ENCODE measurements around the gene AS3MT.
"Not testable (repeated sequence)": the region's sequence is repeated elsewhere in the genome, so short reads cannot be mapped to it uniquely, and the experiment has no call there.

AS3MT gene

GRCh38 chr10:102923601-102924000 is 54.3 kb downstream of the AS3MT start:
- DNase-seq, result no peak

DNA sequence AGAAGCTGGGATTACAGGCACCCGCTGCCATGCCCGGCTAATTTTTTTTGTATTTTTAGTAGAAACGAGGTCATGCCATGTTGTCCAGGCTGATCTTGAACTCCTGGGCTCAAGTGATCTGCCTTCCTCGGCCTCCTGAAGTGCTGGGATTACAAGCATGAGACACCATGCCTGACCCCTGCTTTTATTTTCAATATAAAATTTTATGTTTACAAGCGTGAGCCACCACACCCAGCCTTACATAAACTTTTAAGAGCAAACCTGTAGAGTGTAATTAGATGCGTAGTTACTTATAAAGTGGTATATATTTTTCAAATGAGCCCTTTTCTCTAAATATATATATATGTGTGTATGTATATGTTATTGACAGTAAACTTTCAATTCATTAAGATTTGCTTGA is 57.6 kb downstream of the AS3MT start:
- DNase-seq, result no peak

- DNase-seq, result no peak
Observed at GRCh38 chr10:102927311-102928010, 58.2 kb downstream of the AS3MT start.

- not testable (repeated sequence) for DNase-seq
Observed at GRCh38 chr10:102928442-102928841, 59.2 kb downstream of the AS3MT start.

DNA sequence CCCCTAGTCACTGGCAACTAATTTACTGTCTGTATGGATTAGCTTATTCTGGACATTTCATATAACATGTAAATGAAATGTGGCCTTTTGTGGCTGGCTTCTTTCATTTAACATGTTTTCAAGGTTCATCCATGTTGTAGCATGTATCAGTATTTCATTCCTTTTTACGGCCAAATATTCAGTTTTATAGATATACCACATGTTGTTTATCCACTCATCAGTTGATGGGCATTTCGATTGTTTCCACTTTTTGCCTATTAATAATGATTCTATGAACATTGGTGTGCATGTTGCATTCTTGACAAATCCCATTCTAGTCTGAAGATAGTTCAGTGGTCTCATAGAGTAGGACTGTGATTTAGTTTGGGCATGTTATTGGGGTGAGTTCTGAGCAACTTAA is 61.5 kb downstream of the AS3MT start:
- no peak for DNase-seq

GRCh38 chr10:102931643-102932042 is 62.4 kb downstream of the AS3MT start:
- no peak for DNase-seq

DNA sequence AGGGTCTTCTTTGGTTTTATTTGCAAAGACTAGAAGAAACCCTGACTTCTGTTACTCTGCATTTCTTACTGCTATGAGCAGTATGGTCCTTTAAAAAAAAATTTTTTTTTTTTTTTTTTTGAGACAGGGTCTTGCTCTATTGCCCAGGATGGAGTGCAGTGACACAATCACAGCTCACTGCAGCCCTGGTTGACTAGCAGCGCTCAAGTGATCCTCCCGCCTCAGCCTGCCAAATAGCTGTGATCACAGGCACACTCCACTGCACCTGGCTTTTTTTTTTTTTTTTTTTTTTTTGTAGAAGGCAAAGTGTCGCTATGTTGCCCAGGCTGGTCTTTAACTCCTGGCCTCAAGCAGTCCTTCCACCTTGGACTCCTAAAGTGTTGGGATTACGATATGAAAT is 66.2 kb downstream of the AS3MT start:
- DNase-seq, result no peak

- DNase-seq, result no peak
Observed at GRCh38 chr10:102935939-102936605, 66.8 kb downstream of the AS3MT start.

GRCh38 chr10:102941401-102941800 is 72.1 kb downstream of the AS3MT start:
- DNase-seq, result no peak

DNA sequence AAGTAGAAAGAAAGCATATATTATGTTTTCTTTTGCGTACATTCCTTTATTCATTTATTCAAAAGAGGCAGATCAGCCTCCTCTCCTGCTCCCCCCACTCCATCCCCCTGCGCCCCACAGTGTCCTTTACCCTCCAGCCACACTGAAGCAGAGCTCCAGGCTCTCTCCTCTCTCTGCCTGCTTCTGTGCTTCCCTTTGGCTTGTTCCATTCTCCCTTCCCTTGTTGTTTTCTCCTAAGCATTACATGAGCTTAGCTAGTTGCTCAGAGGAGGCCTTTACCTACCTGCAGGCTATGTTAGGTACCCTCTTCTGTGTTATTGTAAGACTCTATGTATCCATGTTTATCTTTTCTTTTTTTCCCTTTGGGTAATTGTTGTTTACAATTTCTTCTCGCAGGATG is 76.2 kb downstream of the AS3MT start:
- no peak for DNase-seq

DNA sequence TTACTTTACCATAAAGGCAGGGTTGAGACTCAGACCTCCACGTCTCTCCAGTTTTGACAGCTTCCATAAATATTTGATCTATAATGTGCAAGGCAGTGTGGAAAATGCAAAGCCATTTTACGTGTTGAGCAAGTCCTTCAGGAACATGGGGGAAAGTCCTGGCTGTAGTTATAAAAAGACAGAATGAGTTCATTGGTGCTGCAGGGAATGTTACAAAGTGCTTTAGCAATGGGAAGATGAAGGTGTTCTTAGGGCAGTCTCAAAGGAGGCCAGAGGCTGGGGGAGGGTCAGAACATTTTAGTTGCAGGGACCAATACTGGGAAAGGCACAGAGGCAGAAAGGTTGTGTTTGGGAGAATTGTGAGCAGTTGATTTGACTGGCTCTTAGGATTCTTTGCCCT is 76.7 kb downstream of the AS3MT start:
- no peak for DNase-seq

GRCh38 chr10:102946992-102947391 is 77.7 kb downstream of the AS3MT start:
- no peak for DNase-seq

DNA sequence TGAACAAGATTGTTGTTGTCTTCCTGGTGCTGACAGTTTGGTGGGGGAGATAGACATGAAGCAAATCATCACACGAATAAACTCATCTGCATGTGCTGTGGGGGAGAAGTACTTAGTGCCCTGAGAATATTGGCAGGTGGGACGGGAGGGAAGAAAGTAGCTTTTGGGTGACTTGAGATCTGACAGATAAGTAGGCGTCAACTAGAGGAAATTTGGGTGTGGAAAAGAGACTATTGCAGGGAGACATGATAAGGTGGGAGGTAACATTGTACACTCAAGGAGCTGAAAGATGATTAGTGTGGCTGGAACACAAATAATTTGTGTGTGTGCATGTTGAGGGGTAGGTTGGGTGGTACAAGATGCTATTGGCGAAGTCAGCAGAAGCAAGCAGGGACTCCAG is 78.9 kb downstream of the AS3MT start:
- no peak for DNase-seq

- no peak for DNase-seq
Observed at GRCh38 chr10:102948786-102949185, 79.5 kb downstream of the AS3MT start.

GRCh38 chr10:102949916-102950315 is 80.6 kb downstream of the AS3MT start:
- no peak for DNase-seq

GRCh38 chr10:102951316-102951715 is 82.0 kb downstream of the AS3MT start:
- peak; percentile 6 for DNase-seq

Data from fibroblast of skin of right biceps (primary cell).